GM10847 (cell line): ENCODE measurements around the gene NUDT9.

Source experiments
- POLR2A ChIP-seq: IDR thresholded peaks from 2 replicates; pipeline ENCODE4 v1.6.1; 2011; ENCODE audit not compliant: insufficient read length; ENCODE audit errors: extremely low read depth

Gene NUDT9

DNA sequence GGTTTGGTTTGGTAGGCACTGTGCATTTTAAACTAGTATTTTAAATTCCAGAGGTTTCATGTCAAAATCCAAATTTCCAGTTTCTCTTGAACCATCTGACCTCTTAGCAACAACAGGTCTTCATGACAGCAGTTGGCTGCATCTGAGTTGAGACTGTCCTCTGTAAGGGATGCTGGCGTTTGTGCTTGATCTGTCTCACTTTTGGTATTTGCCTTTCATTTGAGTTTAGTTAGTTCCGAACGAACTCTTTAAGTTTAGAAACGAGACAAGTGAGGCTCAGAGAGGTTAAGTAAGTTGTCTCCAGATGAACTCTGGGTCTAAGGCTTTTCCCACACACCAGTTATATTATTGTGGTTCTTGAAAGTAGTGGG is 77.7 kb downstream of the NUDT9 start:
- TF ChIP-seq POLR2A = no peak

DNA sequence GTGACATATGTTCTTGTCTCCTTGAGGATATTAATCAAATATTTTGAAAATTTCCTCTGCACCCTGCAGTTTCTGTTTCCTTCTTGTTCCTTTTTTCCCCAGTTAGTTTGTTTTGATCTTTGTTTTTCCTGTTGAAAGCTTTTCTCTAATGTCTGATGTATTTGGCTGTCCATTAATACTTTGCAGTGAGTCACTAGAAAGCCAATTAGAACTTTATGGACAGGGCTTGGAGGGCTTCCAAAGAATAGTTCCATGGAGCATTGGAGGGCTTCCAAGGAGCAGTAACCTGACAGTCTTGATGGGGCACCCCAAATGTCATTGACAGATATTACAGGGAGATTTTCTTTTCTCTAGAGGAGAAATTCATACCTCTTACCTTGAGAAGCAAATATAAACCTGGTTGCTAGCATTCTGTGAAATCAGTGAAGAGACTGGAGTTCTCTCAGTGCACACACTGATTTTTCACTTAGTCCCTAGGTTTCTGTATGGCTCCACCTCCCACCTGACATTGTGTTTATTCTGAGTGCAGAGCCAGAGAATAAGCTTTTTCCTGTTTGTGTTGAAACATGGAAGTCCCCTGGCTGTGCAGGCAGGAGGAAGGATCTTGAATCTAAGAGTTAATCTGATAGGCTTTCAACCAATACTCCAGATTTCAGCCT is 80.3 kb downstream of the NUDT9 start:
- no peak for TF ChIP-seq POLR2A

DNA sequence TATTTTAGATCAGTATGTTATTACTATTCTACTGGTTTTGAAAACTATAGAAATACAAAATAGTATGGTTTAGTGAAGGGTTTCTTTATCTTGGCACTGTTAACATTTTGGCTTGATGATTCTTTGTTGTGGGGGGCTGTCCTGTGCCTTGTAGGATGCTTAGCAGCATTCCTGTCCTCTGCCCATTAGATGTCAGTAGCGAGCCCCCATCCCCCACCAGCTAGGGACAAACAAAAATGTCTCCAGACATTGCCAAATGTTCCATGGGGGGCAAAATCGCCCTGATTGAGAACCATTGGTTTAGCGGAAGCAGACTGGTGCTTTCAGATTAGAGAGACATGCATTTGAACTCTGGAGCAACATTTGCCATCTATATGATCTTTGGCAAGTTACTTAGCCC is 83.5 kb downstream of the NUDT9 start:
- no peak for TF ChIP-seq POLR2A

DNA sequence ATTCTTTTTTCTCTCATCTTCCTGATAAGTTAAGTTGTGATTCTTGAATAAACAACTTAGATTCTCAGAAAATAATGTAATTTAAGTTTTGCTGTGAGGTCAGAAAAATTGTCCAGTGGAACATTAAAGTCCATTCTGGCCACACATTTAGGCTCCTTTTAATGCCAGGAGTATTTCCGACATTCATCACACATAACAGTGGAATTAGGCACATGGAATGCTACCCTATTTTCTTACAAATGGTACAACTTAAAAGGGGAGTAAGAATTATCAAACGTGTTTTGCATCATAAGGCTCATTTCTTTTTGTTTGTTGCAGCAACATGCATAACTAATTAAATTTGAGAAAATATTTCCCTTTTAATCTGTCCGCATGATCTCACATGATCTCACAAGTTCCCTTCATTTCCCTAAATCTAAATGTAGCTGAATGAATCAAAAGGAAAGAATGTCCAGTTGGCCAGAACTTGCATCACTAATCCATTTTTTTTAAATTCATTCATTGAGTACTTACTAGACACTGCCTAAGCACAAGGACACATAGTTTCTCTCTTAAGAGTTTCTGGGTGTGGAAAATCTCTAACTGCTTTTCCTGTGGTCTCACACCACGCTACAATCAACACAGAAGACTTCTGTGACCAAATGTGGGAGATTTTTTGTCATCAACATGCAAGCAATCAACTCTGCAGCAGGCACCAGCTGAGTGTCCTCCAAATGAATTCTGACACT is 84.8 kb downstream of the NUDT9 start:
- TF ChIP-seq POLR2A = no peak
